IPS-15b (cell line): ENCODE results near the gene GNAI3.

Experiments used
- H3K27me3 ChIP-seq: one replicate; pipeline ENCODE4 v1.6.1; 2013; ENCODE audit warnings: low read length; ENCODE audit not compliant: control insufficient read depth, insufficient read depth
- H3K36me3 ChIP-seq: one replicate; pipeline ENCODE4 v1.6.1; 2013; ENCODE audit warnings: low read length; ENCODE audit not compliant: control insufficient read depth, insufficient read depth
- H3K4me1 ChIP-seq: one replicate; pipeline ENCODE4 v1.6.1; 2013; ENCODE audit warnings: mild to moderate bottlenecking, low read length; ENCODE audit not compliant: control insufficient read depth, insufficient read depth
- H3K4me3 ChIP-seq: one replicate; pipeline ENCODE4 v1.5.1; 2013; ENCODE audit warnings: low read depth, low read length
- H3K9ac ChIP-seq: one replicate; pipeline ENCODE4 v1.6.1; 2013; ENCODE audit warnings: low read depth, mild to moderate bottlenecking, low read length
- H3K9me3 ChIP-seq: one replicate; pipeline ENCODE4 v1.6.1; 2013; ENCODE audit warnings: mild to moderate bottlenecking, low read length; ENCODE audit not compliant: control insufficient read depth, insufficient read depth

The GNAI3 gene

DNA sequence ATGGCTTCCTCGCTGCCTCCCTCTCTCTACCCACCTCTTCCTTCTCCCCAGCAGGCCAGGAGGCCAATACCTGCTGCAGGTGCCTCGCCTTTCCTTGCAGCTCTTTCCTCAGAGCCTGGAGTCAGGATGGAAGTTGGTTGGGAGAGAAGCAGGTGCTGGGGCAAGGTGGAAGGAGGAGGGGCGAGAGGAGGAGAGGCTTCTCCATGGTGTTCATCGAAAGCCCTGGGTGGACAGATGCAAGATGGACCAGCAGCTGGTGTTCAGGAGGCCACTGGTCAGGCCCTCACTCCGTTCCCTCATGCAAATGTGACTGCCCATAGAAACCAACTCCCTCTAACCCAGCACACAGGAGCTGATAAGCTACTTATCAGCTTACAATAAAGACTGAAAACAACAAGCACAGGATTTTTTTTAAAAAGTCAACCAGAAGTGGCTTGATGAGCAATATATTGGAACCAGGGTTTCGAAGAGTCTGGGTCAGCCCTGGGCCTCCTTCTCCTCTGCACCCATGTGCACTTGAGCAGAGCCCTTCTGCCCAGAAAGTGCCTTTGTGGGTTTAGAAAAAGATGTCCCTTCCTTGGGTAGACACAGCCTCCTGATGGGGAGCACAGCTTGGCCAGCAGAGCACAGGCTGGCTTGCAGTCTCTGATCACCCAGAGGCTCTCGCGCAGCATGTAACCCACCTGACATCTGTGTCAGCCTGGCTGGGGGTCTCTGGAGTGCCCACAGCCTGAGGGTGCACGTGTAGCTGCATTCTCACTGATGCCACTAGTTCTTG, 90.8 kb downstream of the GNAI3 start:
- Histone ChIP-seq H3K4me3 (no peak overlapping the region), H3K4me1 (peaks cover 6% of the 10 kb centered on the region), H3K36me3 (no peaks in the 10 kb centered on the region), H3K9me3 (no peaks in the 10 kb centered on the region), H3K27me3 (peaks cover 10% of the 10 kb centered on the region), H3K9ac (no peak overlapping the region)

DNA sequence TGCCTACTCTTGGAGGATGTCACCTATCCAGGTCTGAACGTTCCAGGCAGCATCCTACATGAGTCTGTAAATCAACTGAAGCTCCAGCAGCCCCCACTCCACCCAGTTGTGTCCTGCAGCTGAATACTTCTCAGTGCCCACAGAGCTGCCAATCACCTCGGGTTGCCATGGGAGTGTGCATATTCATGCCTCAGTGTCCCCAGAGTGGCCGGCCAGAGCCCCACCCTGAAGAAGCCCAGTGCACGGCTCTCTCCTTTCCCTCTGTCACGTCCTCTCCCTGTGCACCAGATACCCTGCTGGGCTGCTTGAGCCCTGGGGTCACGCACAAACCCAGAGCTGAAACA, 91.4 kb downstream of the GNAI3 start:
- Histone ChIP-seq H3K27me3 (peaks cover 10% of the 10 kb centered on the region), H3K9me3 (no peaks in the 10 kb centered on the region), H3K4me1 (peaks cover 6% of the 10 kb centered on the region), H3K4me3 (no peak overlapping the region), H3K9ac (no peak overlapping the region), H3K36me3 (no peaks in the 10 kb centered on the region)

DNA sequence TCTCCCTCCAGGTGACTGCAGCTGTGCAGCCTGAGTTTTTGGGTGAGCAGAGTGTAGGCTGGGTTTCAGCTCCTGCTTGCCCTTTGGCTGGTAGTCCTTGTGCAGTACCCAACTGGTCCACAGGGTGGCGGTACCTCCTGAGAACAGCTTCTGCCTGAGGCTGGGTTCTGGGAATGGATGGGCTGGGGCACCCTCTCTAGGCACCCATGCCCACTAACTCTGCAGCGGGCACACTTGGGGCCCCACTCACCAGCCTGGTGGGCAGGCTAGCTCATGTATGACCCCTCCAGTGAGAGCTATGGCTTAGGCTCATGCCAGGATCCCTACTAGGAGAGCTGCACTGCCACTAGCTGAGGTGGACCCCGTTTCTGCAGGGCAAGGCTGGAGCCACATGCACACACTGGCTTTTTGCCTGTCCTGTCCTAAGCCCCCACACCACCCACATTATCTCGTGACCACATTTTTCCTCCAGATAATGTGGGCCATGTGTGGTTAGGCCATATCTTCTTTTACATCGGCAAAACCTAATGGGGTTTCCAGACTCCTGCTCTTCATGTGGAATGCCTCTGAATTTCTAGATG, 92.0 kb downstream of the GNAI3 start:
- peaks cover 10% of the 10 kb centered on the region for H3K27me3 ChIP-seq
- H3K4me1 ChIP-seq, result peaks cover 6% of the 10 kb centered on the region
- H3K9ac ChIP-seq, result no peak overlapping the region

DNA sequence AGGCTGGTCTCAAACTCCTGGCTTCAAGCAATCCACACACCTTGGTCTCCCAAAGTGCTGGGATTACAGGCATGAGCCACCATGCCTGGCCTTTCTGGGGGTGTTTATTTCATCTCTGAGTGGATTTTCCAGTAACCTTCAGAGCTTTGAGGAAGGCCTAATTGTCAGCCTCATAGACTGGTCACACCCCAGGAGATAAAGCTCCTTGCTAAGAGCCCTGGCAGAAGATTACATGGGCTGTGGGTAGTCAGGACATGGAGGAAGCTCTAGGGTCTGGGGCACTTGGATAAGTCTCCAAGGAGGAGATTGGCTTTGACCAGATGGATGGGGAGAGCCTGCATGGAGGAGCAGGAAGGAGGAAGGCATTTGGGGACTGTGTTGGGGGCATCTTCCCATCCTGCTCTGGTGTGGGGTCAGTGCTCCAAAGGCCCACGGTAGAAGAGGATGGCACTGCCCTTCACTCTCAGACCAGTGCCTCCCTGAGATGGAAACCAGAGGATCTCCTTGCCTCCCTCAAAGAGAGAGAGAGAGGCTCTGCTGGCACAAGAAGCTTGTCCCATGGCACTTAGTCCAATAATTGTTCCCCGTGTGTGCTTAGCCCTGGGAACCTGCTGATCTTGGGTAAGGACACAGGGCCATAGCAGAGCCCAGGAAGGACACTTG, 92.8 kb downstream of the GNAI3 start:
- peaks cover 1% of the 10 kb centered on the region for H3K4me1 ChIP-seq

More for the DNA sequence above, 92.0 kb downstream of the GNAI3 start:
- H3K9me3 ChIP-seq, result no peaks in the 10 kb centered on the region
- no peaks in the 10 kb centered on the region for H3K36me3 ChIP-seq
- no peak overlapping the region for H3K4me3 ChIP-seq

DNA sequence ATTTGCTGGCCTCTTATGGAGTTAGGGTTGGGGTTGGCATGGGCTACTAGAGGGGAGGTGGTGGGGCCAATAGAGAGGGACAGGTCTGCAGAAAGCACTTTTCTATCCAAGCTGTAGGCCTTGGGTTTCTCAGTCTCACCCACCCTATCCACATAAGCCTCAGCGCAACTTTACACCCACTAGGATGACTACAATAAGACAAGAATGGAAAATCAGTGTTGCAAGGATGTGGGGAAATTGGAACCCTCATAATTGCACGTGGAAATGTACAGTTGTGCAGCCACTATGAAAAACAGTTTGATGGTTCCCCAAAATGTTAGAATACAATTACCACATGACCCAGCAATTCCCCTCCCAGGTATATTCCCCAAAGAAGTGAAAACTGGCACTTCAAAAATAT, 93.4 kb downstream of the GNAI3 start:
- Histone ChIP-seq H3K36me3 (no peaks in the 10 kb centered on the region), H3K9ac (no peak overlapping the region), H3K27me3 (peaks cover 10% of the 10 kb centered on the region), H3K4me3 (no peak overlapping the region), H3K4me1 (no peaks in the 10 kb centered on the region), H3K9me3 (no peaks in the 10 kb centered on the region)

More for the DNA sequence above, 92.8 kb downstream of the GNAI3 start:
- Histone ChIP-seq H3K27me3 (peaks cover 10% of the 10 kb centered on the region), H3K36me3 (no peaks in the 10 kb centered on the region), H3K4me3 (no peak overlapping the region), H3K9ac (no peak overlapping the region), H3K9me3 (no peaks in the 10 kb centered on the region)

DNA sequence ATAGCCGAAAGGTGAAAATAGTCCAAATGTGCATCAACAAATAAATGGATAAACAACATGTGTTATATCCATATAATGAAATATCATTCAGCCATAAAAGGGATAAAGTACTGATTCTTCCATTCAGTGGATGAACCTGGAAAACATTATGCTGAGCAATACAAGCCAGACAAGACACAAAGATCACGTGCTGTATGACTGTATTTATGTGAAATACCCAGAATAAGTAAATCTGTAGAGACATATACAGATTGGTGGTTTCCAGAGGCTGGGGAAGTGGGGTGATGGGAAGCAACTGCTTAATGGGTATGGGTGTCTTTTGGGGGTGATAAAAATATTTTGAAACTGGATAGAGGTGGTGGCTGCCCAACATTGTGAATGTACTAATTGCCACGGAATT, 94.2 kb downstream of the GNAI3 start:
- no peak overlapping the region for H3K4me3 ChIP-seq
- H3K4me1 ChIP-seq, result no peaks in the 10 kb centered on the region
- no peak overlapping the region for H3K9ac ChIP-seq
- no peaks in the 10 kb centered on the region for H3K9me3 ChIP-seq
- peaks cover 10% of the 10 kb centered on the region for H3K27me3 ChIP-seq
- no peaks in the 10 kb centered on the region for H3K36me3 ChIP-seq

DNA sequence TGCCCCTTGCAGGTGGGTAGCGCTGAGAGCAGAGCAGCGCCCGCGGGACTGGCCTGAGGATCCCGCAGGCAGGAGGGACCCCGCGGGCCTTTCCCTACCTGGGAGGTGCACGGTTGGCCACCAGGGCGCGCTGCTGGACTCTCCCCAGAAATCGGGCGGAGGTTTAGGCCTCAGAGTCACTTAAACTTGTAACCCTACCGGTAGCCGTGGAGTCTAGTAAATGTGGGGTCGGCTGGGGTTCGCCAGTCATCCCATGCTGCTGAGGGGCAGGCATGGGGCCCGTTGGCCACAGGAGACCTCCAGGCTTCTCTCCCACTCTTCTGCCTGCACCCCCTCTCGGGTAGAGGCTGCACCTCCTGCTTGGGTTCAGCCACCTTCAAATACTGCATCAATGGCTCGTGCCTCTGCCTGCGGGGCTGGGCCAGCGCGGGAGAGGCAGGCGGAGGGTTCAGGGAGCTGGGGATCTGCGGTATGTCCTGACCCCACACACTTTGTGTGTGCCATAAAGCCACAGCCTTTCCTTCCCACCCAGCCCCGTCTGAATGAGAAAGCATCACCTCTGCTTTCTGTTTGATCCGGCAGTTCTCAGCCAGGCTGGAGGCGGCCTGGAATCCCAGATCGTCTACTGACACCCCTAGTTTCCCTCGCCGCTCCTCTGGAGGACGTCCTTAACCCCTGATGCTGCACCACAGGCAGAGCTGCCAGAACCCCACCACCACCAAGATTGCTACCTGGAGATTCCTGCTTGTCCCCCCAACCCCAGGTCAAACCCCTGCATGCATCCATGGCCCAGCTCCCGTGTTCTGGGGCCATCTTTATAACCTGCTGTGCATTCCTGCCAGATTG, 95.2 kb downstream of the GNAI3 start:
- no peak overlapping the region for H3K4me3 ChIP-seq

DNA sequence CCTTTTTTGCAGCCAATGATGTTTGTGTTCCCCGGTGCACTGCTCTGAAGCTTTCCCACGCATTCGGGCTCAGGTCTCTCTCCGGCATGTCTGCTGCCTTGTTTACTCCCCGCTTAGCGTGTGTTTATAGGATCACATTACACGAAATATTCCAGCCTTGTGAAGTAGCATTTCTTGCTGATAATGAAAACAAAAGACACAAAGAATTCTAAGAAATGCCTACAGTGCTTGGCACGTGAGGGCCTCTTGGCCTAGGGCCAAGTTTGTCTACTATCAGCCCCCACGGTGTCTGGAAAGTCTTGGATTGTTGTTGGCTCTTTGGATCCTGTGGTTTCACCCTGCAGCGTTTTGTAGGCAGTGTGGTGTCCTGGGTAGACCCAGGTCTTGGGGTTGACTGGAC, 96.3 kb downstream of the GNAI3 start:
- H3K9ac ChIP-seq, result no peak overlapping the region
- no peaks in the 10 kb centered on the region for H3K9me3 ChIP-seq
- no peak overlapping the region for H3K4me3 ChIP-seq

More for the DNA sequence above, 95.2 kb downstream of the GNAI3 start:
- Histone ChIP-seq H3K9me3 (no peaks in the 10 kb centered on the region), H3K4me1 (no peaks in the 10 kb centered on the region), H3K36me3 (no peaks in the 10 kb centered on the region), H3K27me3 (peaks cover 10% of the 10 kb centered on the region), H3K9ac (no peak overlapping the region)

DNA sequence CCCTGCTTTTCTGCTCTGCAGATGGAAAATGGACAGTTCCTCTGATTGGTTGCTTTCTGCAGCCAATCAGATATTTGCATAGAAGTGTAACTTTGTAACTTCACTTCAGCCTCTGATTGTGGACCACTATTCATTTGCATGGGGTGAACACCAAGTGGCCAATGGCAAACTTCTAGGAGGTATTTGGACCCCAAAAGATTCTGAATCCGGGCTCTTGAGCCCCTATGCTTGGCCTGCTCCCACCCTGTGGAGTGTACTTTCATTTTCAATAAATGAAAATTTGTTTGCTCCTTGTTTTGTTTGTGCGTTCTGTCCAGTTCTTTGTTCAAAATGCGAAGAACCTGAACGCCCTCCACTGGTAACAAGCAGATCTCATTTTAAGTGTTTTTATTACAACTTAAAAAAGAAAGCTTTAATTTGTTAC, 101.1 kb downstream of the GNAI3 start:
- H3K9ac ChIP-seq, result no peak overlapping the region
- H3K36me3 ChIP-seq, result no peaks in the 10 kb centered on the region
- H3K9me3 ChIP-seq, result no peaks in the 10 kb centered on the region
- peaks cover 12% of the 10 kb centered on the region for H3K27me3 ChIP-seq
- H3K4me3 ChIP-seq, result no peak overlapping the region
- H3K4me1 ChIP-seq, result no peaks in the 10 kb centered on the region

More for the DNA sequence above, 96.3 kb downstream of the GNAI3 start:
- no peaks in the 10 kb centered on the region for H3K4me1 ChIP-seq
- H3K36me3 ChIP-seq, result no peaks in the 10 kb centered on the region
- H3K27me3 ChIP-seq, result peaks cover 10% of the 10 kb centered on the region

DNA sequence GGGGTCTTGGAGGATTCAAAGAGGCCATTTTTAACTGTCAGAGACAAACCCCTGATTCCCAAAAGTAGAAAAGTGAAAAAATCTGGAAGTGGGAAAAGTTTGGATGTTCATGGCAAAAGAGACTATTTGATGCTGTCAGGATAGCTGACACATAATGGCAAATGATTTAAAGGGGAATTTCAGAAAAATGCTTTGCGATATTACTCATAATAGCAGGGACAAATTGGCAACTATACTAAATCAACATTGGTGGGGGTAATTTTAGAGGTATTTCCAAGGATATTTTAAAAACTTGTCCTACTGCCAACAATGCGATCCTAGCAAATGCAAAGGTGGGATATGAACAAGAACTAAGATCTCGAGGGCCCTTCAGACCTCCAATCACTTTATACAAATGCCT, 102.2 kb downstream of the GNAI3 start:
- no peak overlapping the region for H3K4me3 ChIP-seq

DNA sequence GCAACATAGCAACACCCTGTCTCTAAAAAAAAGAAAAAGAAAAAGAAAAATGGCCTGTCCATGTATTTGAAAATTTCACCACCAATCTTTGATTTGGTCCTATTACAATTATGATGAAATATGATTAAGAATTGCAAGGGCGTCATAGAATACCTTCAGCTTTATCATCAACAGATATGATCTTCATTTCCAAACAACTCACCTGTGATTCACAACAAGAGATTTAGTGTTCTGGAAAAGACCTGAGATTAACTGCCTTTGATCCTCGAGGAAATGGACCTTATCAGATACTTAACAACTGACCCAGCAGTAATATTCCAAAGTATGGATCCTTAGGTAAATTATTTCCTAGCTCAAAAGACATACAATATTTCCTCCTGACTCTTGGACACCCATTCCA, 104.0 kb downstream of the GNAI3 start:
- no peaks in the 10 kb centered on the region for H3K9me3 ChIP-seq
- no peak overlapping the region for H3K4me3 ChIP-seq
- H3K27me3 ChIP-seq, result peaks cover 17% of the 10 kb centered on the region
- no peak overlapping the region for H3K9ac ChIP-seq
- no peaks in the 10 kb centered on the region for H3K36me3 ChIP-seq
- peaks cover 3% of the 10 kb centered on the region for H3K4me1 ChIP-seq

More for the DNA sequence above, 102.2 kb downstream of the GNAI3 start:
- peaks cover 17% of the 10 kb centered on the region for H3K27me3 ChIP-seq
- H3K4me1 ChIP-seq, result peaks cover 3% of the 10 kb centered on the region
- H3K36me3 ChIP-seq, result no peaks in the 10 kb centered on the region
- H3K9ac ChIP-seq, result no peak overlapping the region
- no peaks in the 10 kb centered on the region for H3K9me3 ChIP-seq
